GM18909 (cell line): ENCODE measurements around the gene CCDC50.

Experiments
- ATAC-seq: cut with Tn5 transposase; IDR thresholded peaks from one replicate; pipeline ENCODE4 v1.9.1; 2021; ENCODE audit warnings: mild to moderate bottlenecking; ENCODE audit not compliant: unreplicated experiment, poor library complexity

CCDC50 gene

GRCh38 chr3:191314109-191314728 lies 15.0 kb upstream of the CCDC50 start:
- no peak for ATAC-seq

- ATAC-seq: no peak
Measured at GRCh38 chr3:191316876-191317603, 12.2 kb upstream of the CCDC50 start.

GRCh38 chr3:191320316-191320715 lies 8.9 kb upstream of the CCDC50 start:
- no peak for ATAC-seq

- no peak for ATAC-seq
Measured at GRCh38 chr3:191321019-191321767, 8.0 kb upstream of the CCDC50 start.

- no peak for ATAC-seq
Measured at GRCh38 chr3:191324936-191325335, 4.3 kb upstream of the CCDC50 start.

GRCh38 chr3:191327526-191327925 lies 1.7 kb upstream of the CCDC50 start:
- ATAC-seq: no peak

GRCh38 chr3:191328383-191328961 lies 722 bp upstream of the CCDC50 start:
- no peak for ATAC-seq

GRCh38 chr3:191329654-191330529 lies 698 bp downstream of the CCDC50 start, which contains the start of gene UTS2B:
Gene UTS2B, minus strand, starts transcription at chr3:191330526. Its CDS starts 48,337 bp downstream, at chr3:191282189.
- peak; percentile 29 for ATAC-seq

GRCh38 chr3:191330530-191331048 lies 1.4 kb downstream of the CCDC50 start:
- ATAC-seq: no peak

- ATAC-seq: no peak
Measured at GRCh38 chr3:191331388-191331787, 2.2 kb downstream of the CCDC50 start.

GRCh38 chr3:191333298-191333880 lies 4.2 kb downstream of the CCDC50 start:
- ATAC-seq: no peak

- no peak for ATAC-seq
Measured at GRCh38 chr3:191334346-191334893, 5.2 kb downstream of the CCDC50 start.

GRCh38 chr3:191336833-191337232 lies 7.6 kb downstream of the CCDC50 start:
- no peak for ATAC-seq

GRCh38 chr3:191338177-191338488 lies 8.9 kb downstream of the CCDC50 start:
- no peak for ATAC-seq

GRCh38 chr3:191339316-191339917 lies 10.2 kb downstream of the CCDC50 start:
- no peak for ATAC-seq

GRCh38 chr3:191340351-191340750 lies 11.2 kb downstream of the CCDC50 start:
- no peak for ATAC-seq

GRCh38 chr3:191340966-191341365 lies 11.8 kb downstream of the CCDC50 start:
- ATAC-seq: peak; percentile 51

- ATAC-seq: no peak
Measured at GRCh38 chr3:191342006-191342405, 12.8 kb downstream of the CCDC50 start.

GRCh38 chr3:191342411-191342810 lies 13.2 kb downstream of the CCDC50 start:
- no peak for ATAC-seq
